HL-60 (cell line): ENCODE results near the gene SIX5.

Source experiments
- DNase-seq, 2 experiments: peaks; one replicate each; pipeline ENCODE4 v3.0.0-alpha.2; 2010 to 2020; ENCODE audit warnings: low read depth in 1 of 2, low spot score in 1 of 2
- H3K27ac ChIP-seq: fragments of 250-450 bp; sonication (Bioruptor Pico); replicated peaks from 2 replicates; pipeline ENCODE4 v1.5.1; 2020; ENCODE audit warnings: mild to moderate bottlenecking, moderate library complexity
- H3K27me3 ChIP-seq: fragments of 250-450 bp; sonication (Bioruptor Pico); 2 replicates; pipeline ENCODE4 v1.5.1; 2021; ENCODE audit warnings: mild to moderate bottlenecking, moderate library complexity; ENCODE audit not compliant: insufficient read depth, poor library complexity, severe bottlenecking
- H3K4me3 ChIP-seq: replicated peaks from 2 replicates; pipeline ENCODE4 v1.5.1; 2011; ENCODE audit warnings: mild to moderate bottlenecking, control low read depth, low read length; ENCODE audit not compliant: insufficient read depth
- CTCF ChIP-seq: IDR thresholded peaks from one replicate; pipeline ENCODE4 v1.5.1; 2011; ENCODE audit warnings: low read length, control low read depth, inconsistent platforms; ENCODE audit not compliant: insufficient read depth
- GABPA ChIP-seq: IDR thresholded peaks from 2 replicates; pipeline ENCODE4 v1.6.1; 2012; ENCODE audit warnings: low read depth
- POLR2AphosphoS5 ChIP-seq: IDR thresholded peaks from 2 replicates; pipeline ENCODE4 v1.6.1; 2012; ENCODE audit warnings: low read depth
- SPI1 ChIP-seq: IDR thresholded peaks from 2 replicates; pipeline ENCODE4 v1.6.1; 2012; ENCODE audit warnings: low read depth, mild to moderate bottlenecking, borderline replicate concordance
- TF ChIP-seq, protein P1 (sequence below): IDR thresholded peaks from 2 replicates; pipeline ENCODE4 v1.6.1; 2012; ENCODE audit warnings: low read depth; ENCODE audit not compliant: insufficient replicate concordance

SIX5 gene

GRCh38 chr19:45739498-45740439, 29.3 kb downstream of the SIX5 start:
- TF ChIP-seq CTCF, result no peak
- TF ChIP-seq, protein P1, sequence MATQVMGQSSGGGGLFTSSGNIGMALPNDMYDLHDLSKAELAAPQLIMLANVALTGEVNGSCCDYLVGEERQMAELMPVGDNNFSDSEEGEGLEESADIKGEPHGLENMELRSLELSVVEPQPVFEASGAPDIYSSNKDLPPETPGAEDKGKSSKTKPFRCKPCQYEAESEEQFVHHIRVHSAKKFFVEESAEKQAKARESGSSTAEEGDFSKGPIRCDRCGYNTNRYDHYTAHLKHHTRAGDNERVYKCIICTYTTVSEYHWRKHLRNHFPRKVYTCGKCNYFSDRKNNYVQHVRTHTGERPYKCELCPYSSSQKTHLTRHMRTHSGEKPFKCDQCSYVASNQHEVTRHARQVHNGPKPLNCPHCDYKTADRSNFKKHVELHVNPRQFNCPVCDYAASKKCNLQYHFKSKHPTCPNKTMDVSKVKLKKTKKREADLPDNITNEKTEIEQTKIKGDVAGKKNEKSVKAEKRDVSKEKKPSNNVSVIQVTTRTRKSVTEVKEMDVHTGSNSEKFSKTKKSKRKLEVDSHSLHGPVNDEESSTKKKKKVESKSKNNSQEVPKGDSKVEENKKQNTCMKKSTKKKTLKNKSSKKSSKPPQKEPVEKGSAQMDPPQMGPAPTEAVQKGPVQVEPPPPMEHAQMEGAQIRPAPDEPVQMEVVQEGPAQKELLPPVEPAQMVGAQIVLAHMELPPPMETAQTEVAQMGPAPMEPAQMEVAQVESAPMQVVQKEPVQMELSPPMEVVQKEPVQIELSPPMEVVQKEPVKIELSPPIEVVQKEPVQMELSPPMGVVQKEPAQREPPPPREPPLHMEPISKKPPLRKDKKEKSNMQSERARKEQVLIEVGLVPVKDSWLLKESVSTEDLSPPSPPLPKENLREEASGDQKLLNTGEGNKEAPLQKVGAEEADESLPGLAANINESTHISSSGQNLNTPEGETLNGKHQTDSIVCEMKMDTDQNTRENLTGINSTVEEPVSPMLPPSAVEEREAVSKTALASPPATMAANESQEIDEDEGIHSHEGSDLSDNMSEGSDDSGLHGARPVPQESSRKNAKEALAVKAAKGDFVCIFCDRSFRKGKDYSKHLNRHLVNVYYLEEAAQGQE, result no peak
- no peak for TF ChIP-seq SPI1
- TF ChIP-seq POLR2AphosphoS5, result no peak
- no peak for TF ChIP-seq GABPA
- H3K27ac ChIP-seq, result no peak overlapping the region
- peak in 1 of 2 experiments; percentile 75 for DNase-seq

DNA sequence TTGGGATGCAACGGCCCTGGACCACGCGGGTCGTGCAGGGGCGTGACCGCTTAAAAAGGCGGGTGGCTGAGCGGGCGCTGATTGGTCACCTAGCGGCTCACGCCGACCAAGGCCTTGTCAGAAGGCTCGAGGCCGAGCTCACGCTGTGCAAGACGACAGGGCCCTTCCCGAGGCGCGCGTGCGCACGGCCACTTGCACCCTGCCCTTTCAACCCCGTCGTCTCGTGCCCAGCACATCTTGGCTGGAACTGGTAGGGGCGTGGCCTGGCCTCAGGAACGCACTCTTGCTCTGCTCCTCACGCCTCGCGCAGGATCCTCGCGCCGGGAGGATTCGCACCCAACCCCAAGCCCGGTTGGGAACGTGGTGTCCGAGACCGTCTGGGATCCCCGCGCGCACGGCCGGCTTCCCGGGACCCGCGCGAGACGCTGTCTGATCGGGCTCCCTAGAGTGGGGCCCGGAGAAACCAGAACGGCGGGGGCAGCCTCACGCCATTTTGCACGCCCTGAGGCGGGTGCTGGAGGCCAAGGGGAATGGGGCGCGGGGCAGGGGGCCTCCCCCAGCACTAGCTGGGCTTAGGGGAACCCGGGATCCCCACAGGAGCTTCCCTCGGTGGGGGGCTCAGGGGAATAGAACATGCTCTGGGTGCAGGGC, 35.8 kb downstream of the SIX5 start, which contains the start of gene MEIOSIN:
TSS of gene MEIOSIN (plus strand) at position 280 of the 651 bp plus-strand sequence. CDS start 1,938 bp downstream, outside the sequence.
- Histone ChIP-seq H3K4me3 (no peak within 1 kb of the TSS), H3K27ac (no peak within 1 kb of the TSS), H3K27me3 (no peaks in the 10 kb centered on the region)
- TF ChIP-seq CTCF, result no peak
- TF ChIP-seq SPI1, result no peak
- no peak for TF ChIP-seq POLR2AphosphoS5
- TF ChIP-seq, protein P1, result no peak
- TF ChIP-seq GABPA, result no peak
- no peak for DNase-seq

More at GRCh38 chr19:45739498-45740439, 29.3 kb downstream of the SIX5 start:
- no peak overlapping the region; the same call in 1 of the 2 replicates for H3K4me3 ChIP-seq
- H3K27me3 ChIP-seq, result peaks cover 2% of the 10 kb centered on the region

DNA sequence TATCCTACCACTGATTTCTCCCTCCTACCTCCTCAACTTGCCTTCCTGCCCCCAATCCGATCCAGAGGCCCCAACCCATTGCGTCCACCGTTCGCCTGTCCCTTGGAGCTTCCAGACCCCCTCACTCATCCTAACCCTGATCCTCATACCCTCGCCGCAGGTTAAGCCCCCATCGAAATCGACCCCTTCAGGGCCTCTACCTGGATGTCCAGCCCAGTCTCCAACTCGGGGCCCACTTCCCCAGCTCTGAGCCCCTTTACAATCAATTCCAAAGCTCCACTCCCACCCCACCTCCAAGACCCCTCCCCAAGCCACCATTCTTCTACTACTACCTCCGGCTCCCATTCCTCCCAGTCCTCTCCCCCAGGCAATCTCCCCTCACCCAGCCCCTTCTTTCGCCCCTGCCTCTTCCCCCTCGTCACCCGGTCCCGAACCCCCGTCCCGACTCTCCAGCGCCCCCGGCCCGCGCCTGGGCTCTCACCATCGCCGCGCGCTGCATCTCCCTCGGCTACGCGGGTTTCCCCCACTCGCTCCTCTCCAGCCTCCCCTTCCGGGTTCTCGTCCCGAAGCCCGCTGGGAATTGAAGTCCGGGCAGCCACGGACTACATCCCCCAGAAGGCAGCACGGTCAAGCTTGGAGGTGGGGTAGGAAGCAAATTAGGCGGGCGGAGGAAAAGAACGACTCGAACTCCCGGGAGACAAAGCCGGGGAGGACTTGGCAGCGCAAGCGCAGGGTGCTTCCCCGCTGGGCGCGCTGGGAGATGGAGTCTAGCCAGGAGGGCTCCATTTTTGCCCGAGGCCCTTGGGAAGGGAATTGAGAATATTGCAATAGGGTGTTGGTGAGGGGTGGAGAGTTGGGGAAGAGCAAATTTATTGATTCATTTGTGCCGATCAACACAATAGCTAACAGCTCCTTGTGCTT, 38.4 kb downstream of the SIX5 start, which contains the start of gene FBXO46:
TSS of gene FBXO46 (minus strand) at position 529 of the 921 bp plus-strand sequence. CDS start 17,401 bp downstream, outside the sequence.
- DNase-seq, result peak; percentile 97 to 99
- peak within 1 kb of the TSS; percentile 93 for H3K4me3 ChIP-seq
- TF ChIP-seq CTCF (no peak), POLR2AphosphoS5 (peak; percentile 89), GABPA (peak; percentile 67), SPI1 (peak; percentile 25; the same call in 1 of the 2 replicates)
- TF ChIP-seq, protein P1, result peak; percentile 15
- H3K27me3 ChIP-seq, result no peaks in the 10 kb centered on the region
- peak within 1 kb of the TSS; percentile 73 for H3K27ac ChIP-seq
